Hepatocyte (in vitro differentiated cells): ENCODE measurements around the gene ATG16L2. TPM values are rescaled to one million over a fixed set of nuclear protein-coding genes. Genes with fewer than 3 reads are reported as not detected.

ENCODE experiments used
- DNase-seq: peaks from one replicate; pipeline ENCODE4 v3.0.0-alpha.2; 2016; ENCODE audit warnings: low spot score
- H2AFZ ChIP-seq: fragments of 200-600 bp; sonication (generic); 2 replicates; pipeline ENCODE4 v1.6.0; 2016; ENCODE audit warnings: antibody characterized with exemption, mild to moderate bottlenecking
- H3K27ac ChIP-seq: fragments of 200-600 bp; sonication (generic); 2 replicates; pipeline ENCODE4 v1.5.1; 2016; ENCODE audit warnings: mild to moderate bottlenecking
- H3K27me3 ChIP-seq: fragments of 200-600 bp; sonication (generic); 2 replicates; pipeline ENCODE4 v1.6.1; 2016
- H3K36me3 ChIP-seq: fragments of 200-600 bp; sonication (generic); replicated peaks from 2 replicates; pipeline ENCODE4 v1.5.1; 2016; ENCODE audit warnings: low read depth; ENCODE audit not compliant: insufficient read depth
- H3K4me1 ChIP-seq: fragments of 200-600 bp; sonication (generic); 2 replicates; pipeline ENCODE4 v1.5.1; 2016; ENCODE audit warnings: mild to moderate bottlenecking, moderate library complexity; ENCODE audit not compliant: insufficient read depth
- H3K4me2 ChIP-seq: fragments of 200-600 bp; sonication (generic); 2 replicates; pipeline ENCODE4 v1.6.0; 2016
- H3K4me3 ChIP-seq: fragments of 200-600 bp; sonication (generic); 2 replicates; pipeline ENCODE4 v1.5.1; 2016; ENCODE audit warnings: mild to moderate bottlenecking
- H3K79me2 ChIP-seq: fragments of 200-600 bp; sonication (generic); 2 replicates; pipeline ENCODE4 v1.6.0; 2017; ENCODE audit warnings: mild to moderate bottlenecking
- H3K9me2 ChIP-seq: fragments of 200-600 bp; sonication (generic); replicated peaks from 2 replicates; pipeline ENCODE4 v1.6.0; 2017; ENCODE audit warnings: mild to moderate bottlenecking; ENCODE audit not compliant: insufficient read depth
- H3K9me3 ChIP-seq: fragments of 200-600 bp; sonication (generic); 2 replicates; pipeline ENCODE4 v1.5.1; 2016; ENCODE audit warnings: low read depth, mild to moderate bottlenecking
- H4K20me1 ChIP-seq: fragments of 200-600 bp; sonication (generic); 2 replicates; pipeline ENCODE4 v1.6.0; 2016; ENCODE audit warnings: mild to moderate bottlenecking; ENCODE audit not compliant: insufficient read depth, poor library complexity, severe bottlenecking
- CTCF ChIP-seq: fragments of 200-600 bp; sonication (generic); IDR thresholded peaks from 2 replicates; pipeline ENCODE4 v1.5.1; 2016; ENCODE audit warnings: antibody characterized with exemption, mild to moderate bottlenecking; ENCODE audit not compliant: poor library complexity
- EZH2 ChIP-seq: fragments of 200-600 bp; sonication (generic); IDR thresholded peaks from 2 replicates; pipeline ENCODE4 v1.6.1; 2016; ENCODE audit warnings: antibody characterized with exemption, mild to moderate bottlenecking, borderline replicate concordance
- EZH2phosphoT487 ChIP-seq: fragments of 200-600 bp; sonication (generic); IDR thresholded peaks from one replicate; pipeline ENCODE4 v1.6.1; 2018; ENCODE audit warnings: antibody characterized with exemption, mild to moderate bottlenecking, low read depth, moderate library complexity; ENCODE audit not compliant: unreplicated experiment, severe bottlenecking
- WGBS: methylation state at CpG from one replicate; pipeline ENCODE4 v1.1.6; 2016; ENCODE audit warnings: low lambda C conversion rate; ENCODE audit errors: missing lambda C conversion rate; 5-methylcytosine and 5-hydroxymethylcytosine counted together
- polyA plus RNA-seq: library from polyadenylated mRNA; unstranded; fragments of >200 nt; fragmentation: Nextera tagmentation; extraction: Ambion mirVana; gene quantifications from 2 replicates; pipeline ENCODE4 v1.2.1, GENCODE V29; 2016
- total RNA-seq: library from RNA; depleted of rRNA; stranded (reverse); fragments of >200 nt; gene quantifications from 2 replicates; pipeline ENCODE4 v1.2.3, GENCODE V29; 2014

The ATG16L2 gene
- total and polyA plus RNA-seq, 2 experiments from 2014 or later, result 11.5 to 20.3 TPM

- Histone ChIP-seq H3K36me3 (no peaks in the 10 kb centered on the region), H3K79me2 (peaks cover 6% of the 10 kb centered on the region), H3K9me3 (no peaks in the 10 kb centered on the region), H3K4me1 (peaks cover 18% of the 10 kb centered on the region), H3K27ac (peak within 1 kb of the TSS; percentile 92), H4K20me1 (no peaks in the 10 kb centered on the region), H3K4me3 (peak within 1 kb of the TSS; percentile 50), H3K9me2 (no peaks in the 10 kb centered on the region), H2AFZ (peak within 1 kb of the TSS; percentile 47), H3K4me2 (peak within 1 kb of the TSS; percentile 76), H3K27me3 (no peaks in the 10 kb centered on the region)
- DNase-seq, result peak; percentile 99
- TF ChIP-seq EZH2phosphoT487, result no peak
- peak; percentile 100 for TF ChIP-seq CTCF
- TF ChIP-seq EZH2, result no peak
- 3% methylated on average over 53 of the region's 55 CpGs for WGBS
These were observed 20.5 kb upstream of the ATG16L2 start, which contains the start of gene STARD10 for GRCh38 chr11:72793425-72794367. Gene STARD10 (minus strand): TSS chr11:72794047. CDS start chr11:72781181, 12,866 bp downstream.

- Histone ChIP-seq H3K79me2 (no peaks in the 10 kb centered on the region), H3K4me2 (no peak overlapping the region), H2AFZ (no peak overlapping the region), H3K27me3 (no peaks in the 10 kb centered on the region), H3K36me3 (no peaks in the 10 kb centered on the region), H3K4me3 (no peak overlapping the region), H3K9me3 (no peaks in the 10 kb centered on the region), H4K20me1 (no peaks in the 10 kb centered on the region), H3K9me2 (no peaks in the 10 kb centered on the region), H3K4me1 (peaks cover 10% of the 10 kb centered on the region), H3K27ac (no peak overlapping the region)
- WGBS, result 72% methylated on average over 4 of the region's 4 CpGs
- no peak for TF ChIP-seq CTCF
- no peak for TF ChIP-seq EZH2phosphoT487
- no peak for TF ChIP-seq EZH2
- DNase-seq, result no peak
These were observed 15.8 kb upstream of the ATG16L2 start for GRCh38 chr11:72798361-72798760.

- 84% methylated on average over 4 of the region's 4 CpGs for WGBS
- no peaks in the 10 kb centered on the region for H3K9me2 ChIP-seq
- no peaks in the 10 kb centered on the region for H3K79me2 ChIP-seq
- TF ChIP-seq EZH2 (no peak), CTCF (no peak), EZH2phosphoT487 (no peak)
- DNase-seq, result no peak
- peaks cover 5% of the 10 kb centered on the region for H3K4me1 ChIP-seq
- H2AFZ ChIP-seq, result no peak overlapping the region
- no peak overlapping the region for H3K4me3 ChIP-seq
- no peaks in the 10 kb centered on the region for H3K9me3 ChIP-seq
- no peaks in the 10 kb centered on the region for H4K20me1 ChIP-seq
- no peaks in the 10 kb centered on the region for H3K27me3 ChIP-seq
- no peak overlapping the region for H3K4me2 ChIP-seq
- H3K36me3 ChIP-seq, result no peaks in the 10 kb centered on the region
- H3K27ac ChIP-seq, result no peak overlapping the region
These were observed 14.8 kb upstream of the ATG16L2 start for GRCh38 chr11:72799441-72799840.
